NCI-H510A treated with DMSO at 0.1 percent for 48 hours (cell line): ENCODE data around the gene GAB2.
A peak's percentile ranks its signal among the peaks of the same experiment; 100 is the strongest.
"Not testable (repeated sequence)": the region's sequence is repeated elsewhere in the genome, so short reads cannot be mapped to it uniquely, and the experiment has no call there.

ENCODE experiments used
- DNase-seq: peaks from one replicate; lab custom pipeline; 2025; lab: John Stamatoyannopoulos, UW

The GAB2 gene

DNA sequence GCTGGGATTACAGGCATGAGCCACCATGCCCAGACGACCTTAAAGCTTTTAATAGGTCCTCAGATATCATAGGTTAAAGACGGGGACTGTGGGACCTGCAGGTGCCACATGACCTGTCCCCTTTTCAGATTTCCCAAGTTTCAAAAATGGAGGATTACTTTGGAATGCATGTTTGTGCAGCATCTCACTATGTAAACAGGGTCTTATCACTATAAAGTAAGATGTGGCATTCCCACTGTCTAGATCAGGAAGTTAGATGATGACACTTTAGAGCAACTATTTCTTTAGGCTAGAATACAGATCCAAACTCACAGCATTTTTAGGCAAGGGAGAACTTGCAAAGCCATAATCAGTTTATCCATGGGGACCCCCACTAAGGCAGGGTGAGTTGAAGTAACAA lies 136.1 kb downstream of the GAB2 start:
- no peak for DNase-seq

DNA sequence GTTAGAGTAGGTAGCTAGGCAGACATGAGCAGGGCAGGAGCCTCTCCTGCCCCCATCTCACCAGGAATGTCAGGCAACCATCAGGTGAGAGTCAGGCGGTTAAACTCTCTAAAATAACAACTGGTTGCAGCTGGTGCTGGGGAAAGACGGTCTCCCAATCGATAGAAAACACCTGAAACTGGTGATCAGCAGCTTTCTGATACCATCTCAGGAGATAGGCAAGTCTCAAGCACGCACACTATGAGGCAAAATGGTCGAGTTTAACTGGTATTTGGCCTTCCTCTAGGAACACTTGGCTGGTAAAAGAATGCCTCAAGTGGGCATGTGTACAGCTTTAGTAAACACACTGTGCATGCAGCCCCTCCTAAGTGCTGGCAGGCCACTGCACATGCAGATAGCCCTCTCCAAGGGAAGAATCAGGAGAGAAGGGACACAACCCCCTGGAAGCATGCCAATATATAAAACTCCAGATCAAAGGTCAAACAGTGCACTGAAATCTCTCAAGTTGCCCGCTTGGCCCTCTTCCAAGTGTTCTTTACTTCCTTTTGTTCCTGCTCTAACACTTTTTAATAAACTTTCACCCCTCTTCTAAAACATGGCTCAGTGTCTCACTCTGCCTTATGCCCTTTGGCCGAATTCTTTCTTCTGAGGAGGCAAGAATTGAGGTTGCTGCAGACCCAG lies 140.2 kb downstream of the GAB2 start:
- DNase-seq = peak; percentile 16

DNA sequence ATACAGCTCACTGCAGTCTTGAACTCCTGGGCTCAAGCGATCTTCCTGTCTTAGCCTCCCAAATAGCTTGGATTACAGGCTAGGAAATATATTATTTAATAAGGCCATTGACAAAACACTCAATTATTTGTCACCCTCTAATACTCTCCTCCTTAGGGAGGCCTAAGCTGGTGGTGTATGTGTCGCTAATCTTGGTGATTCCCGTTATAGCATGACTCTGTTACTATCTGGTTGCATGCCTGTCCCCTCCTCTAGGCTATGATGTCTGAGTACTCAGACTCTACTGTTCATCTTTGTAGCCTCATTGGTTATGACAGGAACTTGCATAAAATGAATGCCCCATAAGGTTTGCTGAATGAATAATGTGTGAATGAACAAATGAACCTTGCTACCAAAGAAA lies 141.3 kb downstream of the GAB2 start:
- DNase-seq = no peak

DNA sequence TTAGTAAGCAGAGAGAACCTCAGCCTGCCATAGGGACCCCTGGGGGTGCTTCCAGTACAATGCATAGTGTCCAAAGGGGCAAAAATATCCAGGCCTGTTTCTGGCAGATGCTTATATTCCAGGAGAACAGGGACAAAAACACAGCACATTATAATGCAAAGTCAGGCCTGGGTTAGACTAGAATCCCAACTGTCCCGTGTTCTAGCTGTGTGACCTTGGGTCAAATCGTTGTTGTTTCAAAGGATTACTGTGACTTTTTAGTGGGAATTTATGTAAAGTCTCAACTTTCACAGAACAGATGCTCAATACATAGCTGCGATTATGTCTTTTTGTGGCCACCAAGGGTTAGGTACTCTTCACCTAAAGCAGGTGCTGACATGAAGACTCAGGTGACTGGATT lies 142.9 kb downstream of the GAB2 start:
- DNase-seq = no peak

DNA sequence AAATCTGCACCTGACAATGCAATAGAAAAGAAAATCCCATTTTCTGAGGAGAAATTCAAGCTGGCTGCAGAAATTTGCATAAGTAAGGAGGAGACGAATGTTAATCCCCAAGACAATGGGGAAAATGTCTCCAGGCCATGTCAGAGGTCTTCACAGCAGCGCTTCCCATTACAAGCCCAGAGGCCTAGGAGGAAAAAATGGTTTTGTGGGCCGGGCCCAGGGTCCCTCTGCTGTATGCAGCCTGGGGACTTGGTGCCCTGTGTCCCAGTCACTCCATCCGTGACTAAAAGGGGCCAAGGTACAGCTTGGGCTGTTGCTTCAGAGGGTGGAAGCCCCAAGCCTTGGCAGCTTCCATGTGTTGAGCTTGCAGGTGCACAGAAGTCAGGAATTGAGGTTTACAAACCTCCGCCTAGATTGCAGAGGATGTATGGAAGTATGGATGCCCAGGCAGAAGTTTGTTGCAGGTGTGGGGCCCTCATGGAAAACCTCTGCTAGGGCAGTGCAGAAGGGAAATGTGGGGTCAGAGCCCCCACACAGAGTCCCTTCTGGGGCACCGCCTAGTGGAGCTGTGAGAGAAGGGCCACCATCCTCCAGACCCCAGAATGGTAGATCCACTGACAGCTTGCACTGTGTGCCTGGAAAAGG lies 144.9 kb downstream of the GAB2 start:
- DNase-seq = not testable (repeated sequence)

DNA sequence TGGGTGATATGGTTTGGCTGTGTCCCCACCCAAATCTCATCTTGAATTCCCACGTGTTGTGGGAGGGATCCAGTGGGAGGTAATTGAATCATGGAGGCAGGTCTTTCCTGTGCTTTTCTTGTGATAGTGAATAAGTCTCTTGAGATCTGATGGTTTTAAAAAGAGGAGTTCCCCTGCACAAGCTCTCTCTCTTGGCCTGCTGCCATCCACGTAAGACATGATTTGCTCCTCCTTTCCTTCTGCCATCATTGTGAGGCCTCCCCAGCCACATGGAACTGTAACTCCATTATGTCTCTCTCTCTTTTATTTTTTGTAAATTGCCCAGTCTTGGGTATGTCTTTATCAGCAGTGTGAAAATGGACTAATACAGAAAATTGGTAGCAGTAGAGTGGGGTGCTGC lies 145.8 kb downstream of the GAB2 start:
- not testable (repeated sequence) for DNase-seq

DNA sequence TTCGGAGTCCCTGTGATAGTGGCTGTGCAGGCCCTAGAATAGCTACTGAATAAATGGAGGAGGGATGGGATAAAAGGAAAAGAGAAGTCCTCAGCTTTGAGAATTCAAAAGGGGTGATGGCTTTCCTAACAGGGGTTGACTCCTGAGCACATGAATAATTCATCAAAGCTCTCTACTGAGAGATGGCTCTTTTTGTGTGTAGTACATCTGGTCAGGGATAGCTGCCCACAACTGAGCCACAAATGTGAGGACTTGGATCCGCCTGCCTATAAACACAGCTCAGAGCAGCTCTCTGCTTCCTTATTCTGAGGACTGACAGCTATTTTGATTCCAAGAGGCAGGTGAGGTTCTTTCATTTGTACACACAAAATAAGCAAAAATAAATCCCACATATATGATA lies 146.6 kb downstream of the GAB2 start:
- DNase-seq = no peak

DNA sequence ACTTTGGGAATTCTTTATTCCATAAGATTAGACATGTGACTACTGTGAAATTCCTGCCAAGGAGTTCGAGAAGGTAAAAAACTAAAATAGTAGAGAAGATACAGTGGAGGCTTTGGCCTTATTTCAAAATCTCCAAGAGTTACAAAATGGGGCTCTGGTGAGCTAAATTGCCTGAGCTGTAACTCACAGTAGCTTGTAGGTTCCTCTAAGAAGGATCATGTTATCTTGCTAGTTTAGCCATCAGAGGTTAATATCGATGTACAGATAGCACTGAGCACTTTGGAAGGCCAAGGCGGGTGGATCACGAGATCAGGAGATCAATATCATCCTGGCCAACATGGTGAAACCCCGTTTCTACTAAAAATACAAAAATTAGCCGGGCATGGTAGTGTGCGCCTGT lies 147.8 kb downstream of the GAB2 start:
- DNase-seq = no peak

DNA sequence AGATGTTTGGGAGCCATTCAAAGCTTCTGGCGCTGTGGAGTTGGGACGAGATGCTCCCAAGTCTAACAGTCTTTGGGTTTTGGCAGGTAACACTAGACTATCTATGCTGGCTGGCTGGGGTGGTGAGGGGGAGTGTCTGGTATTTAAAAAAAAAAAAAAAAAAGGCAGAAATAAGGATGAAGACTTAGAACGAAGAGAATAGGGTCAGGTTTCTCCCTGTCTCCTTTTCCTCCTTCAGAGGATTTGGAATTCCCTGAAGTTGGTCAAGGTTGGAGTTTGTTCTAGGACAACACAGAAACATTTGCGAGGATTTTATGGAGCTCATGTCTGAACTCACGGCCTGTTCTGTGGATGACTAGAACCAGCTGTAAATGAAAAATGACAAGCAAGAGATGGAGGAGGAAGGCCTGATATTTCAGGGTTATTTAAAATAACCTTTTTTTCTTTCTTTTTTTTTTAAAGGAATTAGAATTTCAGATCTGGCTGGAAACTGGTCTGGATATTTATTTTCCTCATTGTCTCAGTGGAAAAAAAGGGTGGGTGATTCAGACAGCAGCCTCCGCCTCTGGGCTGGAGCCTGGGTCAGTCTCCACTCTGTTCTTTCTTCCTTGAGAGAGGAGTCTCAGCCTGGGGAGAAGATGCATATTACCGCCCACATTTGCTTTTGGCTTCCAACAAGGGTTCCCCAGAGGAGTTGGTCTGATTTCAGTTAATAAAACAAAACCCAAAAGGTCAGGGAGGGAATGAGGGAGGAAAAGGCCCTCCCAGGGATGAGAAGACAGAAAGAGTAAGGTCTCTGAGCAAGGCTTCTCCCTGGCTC lies 148.8 kb downstream of the GAB2 start:
- no peak for DNase-seq

DNA sequence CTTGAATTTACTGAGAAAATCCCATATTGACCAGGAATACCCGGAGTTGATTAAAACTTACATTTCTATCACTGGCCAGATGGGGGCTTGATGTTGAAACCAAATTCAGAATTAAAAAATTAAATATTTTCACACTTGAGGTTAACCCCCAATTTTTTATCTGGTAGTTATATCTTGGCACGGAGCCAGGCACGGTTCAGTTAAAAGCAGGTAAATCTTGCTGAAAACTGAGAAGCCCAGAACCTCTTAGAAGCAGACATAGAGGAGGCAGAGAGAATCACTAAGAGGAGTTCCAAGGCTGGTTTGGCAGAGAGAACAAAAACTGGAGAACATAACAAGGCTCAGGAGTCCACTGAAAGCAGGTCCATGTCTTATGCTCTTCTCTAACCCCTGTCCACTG lies 151.2 kb downstream of the GAB2 start:
- no peak for DNase-seq

DNA sequence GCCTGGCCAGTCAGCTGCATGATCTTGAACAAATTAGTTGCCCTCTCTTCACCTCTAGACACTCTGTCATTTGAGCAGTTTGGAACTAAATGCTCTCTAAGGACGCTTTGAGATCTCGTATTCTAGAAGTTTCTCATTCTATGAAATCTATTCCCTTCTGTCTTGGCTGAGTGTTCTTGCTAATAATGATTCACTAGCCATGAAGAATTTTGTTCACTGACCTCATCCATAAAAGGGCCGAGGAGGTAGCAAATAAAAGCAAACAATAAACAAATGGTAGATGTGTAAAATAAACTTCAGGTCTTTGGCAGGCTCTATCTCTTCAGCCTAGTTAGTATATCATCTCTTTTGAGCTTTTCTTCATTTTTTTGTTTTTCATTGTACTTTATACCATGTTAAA lies 152.3 kb downstream of the GAB2 start:
- DNase-seq = no peak

DNA sequence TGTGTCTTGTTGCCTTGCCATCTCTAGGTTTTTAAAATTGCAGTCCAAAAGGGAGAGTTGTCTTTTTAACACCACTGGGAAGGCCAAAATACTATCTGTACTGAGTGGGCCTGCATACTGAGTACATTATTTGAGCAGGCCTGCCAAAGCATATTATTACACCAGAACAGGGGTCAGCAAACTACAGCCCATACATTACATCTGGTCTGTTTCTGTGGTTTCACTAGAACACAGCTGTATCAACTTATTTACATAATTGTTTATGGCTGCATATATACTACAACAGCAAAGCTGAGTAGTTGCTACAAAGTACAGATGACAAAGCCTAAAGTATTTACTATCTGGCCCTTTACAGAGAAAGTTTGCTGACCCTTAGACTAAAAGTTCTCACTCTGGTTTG lies 154.9 kb downstream of the GAB2 start:
- DNase-seq = no peak

DNA sequence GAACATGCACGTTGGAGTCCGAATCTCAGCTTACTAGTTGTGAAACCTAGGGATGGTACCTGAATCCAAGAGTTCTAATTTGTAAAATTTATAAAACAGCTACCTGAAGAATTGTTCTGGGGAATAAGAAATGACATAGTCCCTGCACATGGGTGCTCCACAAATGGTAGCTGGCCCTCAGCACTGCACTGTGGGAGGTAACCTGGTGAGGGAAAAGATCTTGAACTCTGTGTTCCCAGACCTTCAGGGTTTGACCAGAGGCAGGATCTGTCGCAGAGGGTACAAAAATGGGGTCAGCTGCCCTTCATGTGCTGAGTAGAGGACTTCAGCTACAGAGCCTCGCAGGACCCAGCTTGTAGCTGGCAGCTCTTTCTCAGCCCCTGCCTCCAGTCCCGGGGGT lies 155.4 kb downstream of the GAB2 start:
- no peak for DNase-seq

DNA sequence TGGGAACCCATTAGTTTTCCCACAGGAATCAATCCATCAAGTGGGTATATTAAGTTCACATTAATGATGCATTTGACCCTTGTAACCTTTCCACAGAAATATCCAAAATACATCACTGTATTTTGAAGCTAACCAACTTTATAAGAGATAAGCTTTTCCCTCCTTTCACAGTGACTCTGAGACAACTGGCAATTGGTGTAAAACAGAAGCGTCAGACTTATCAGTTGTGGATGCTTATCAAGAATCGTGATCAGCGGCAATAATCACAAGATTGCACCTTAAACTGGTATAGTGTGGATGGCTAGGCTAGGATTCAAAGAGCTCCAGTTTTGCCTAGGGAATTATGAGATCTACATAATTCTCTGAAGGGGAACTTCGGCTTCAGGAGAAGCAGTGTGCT lies 155.8 kb downstream of the GAB2 start:
- DNase-seq = no peak

DNA sequence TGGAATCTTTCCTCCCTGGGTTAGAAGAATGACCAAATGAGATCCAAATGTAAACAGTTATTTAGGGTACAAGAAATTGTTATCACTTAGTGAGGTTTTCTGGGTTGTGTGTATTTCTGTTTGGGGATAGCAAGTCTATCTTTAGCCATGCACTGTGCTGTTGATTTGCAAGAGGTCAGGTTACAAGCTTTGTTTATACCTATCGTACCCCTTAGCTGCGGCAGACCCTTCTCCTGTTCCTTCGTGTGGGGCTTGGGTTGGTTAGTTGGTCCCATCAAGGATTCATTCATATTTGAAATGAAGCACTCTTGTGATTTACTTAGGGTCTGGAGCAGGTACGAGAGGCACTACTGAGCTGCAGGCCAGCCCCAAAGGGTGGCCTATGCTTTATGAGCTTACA lies 156.3 kb downstream of the GAB2 start:
- DNase-seq = no peak

DNA sequence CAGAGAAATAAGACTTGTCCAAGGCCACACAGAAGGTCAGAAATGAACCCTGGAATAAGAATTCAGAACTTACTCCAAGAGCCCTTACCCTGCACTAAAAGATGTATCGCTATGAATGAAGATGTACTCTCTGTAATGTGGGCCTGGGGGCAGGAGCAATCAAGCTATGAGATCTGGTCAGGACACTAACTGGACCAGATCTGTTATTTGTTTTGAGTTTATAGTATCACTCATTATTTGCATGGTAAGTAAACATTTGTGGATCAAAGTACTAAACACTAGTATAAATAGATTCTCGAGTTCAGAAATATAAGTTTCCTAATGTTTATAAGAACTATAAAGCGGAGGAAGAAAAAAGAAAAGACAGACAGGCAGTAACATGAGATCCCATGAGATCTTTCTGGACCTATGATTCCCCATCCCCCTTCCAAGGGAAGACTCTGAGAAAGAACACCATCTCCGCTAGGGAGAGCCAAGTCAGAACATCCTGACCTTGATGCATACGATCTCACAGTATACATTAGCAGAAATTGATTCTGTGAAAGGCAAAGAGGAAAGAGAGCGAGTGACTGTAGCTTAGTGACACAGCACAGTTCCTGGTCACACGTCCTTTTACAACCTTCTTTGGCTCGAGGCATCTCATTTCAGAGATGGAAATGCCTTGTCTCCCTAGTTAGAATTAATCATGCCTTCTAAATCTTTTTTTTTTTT lies 157.7 kb downstream of the GAB2 start:
- DNase-seq = no peak

DNA sequence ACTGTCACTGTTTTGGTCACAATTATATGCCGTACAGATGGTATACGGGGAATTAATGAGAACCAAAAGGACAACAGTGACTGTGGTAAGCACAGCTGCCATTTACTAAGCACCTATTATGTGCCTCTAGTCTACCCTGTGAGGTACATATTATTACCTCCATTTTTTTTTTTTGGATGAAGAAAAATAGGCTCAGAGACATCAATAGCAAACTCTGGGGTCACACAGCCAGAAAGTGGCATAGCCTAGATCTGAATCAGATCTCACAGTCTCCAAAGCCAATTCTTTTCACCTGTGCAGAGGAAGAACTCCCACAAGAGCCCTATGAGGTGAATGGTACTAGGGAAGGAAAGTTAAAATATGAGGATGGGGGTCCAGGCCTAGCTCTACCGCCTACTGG lies 160.0 kb downstream of the GAB2 start:
- no peak for DNase-seq

DNA sequence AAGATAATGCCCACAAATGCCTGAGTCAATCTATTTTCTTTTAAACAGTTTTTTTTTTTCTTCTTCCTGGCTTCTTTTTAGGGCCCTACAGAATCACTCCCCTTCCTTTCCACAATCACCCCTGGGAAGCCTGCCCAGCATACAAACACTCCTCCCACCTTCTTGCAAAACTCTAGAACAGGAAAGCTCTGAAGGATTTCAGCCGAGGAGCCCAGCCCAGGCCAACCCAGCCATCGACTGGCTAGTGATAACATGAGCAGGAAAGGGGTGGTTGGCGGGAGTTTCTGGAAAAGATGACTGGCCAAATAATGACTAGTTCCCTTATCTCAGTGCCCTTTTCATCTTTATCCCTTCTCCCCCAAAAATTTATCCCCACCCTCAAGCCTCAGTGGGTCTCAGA lies 160.7 kb downstream of the GAB2 start:
- DNase-seq = no peak

DNA sequence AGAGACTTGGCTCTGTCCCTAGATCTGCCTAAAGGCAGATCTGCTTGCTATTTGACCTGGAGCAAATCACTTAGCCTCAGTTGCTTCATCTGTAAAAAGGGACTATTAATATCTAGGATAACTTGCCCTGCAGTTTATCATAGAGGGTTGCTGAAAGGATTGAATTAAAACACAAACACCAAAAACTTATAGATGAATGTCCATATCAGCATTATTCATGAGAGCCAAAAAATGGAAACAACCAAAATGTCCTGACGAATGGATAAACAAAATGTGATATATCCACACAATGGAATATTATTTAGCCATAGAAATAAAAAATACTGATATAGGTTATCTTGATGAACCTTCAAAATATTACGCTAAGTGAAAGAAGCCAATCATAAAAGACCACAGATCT lies 161.7 kb downstream of the GAB2 start:
- no peak for DNase-seq

DNA sequence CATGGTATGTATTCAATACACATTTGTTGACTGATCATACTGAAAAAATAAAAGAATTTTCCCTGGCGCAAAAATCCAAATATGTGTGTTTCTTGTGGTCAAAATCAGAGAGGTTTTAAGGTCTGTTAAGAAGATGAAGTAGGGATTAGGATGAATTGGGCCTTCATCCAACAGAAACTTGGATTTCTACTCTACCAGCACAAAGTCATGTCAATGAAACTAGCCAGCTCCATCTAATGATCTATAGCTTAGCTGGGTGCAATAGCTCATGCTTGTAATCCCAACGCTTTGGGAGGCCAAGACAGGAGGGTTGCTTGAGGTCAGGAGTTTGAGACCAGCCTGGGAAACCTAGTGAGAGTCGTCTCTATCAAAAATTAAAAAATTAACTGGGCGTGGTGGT lies 163.4 kb downstream of the GAB2 start:
- DNase-seq = no peak

DNA sequence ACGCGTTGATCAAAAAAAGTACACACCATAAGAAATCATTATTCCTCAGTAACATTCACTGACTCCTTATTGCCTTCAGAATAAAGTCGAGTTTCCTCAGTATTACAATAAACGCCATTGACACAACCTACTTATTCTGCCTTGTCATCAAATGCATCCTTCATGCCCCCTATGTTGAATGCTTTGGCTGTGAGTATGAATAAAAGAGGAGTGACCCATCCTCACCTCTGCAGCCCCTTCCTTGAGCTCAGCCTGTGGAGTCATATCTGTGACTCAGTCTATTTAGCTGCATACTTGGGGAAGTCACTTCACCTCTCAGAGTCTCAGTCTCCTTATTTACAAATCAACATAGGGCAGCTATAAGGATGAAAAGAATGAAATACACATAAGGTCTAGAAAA lies 163.8 kb downstream of the GAB2 start:
- DNase-seq = no peak

DNA sequence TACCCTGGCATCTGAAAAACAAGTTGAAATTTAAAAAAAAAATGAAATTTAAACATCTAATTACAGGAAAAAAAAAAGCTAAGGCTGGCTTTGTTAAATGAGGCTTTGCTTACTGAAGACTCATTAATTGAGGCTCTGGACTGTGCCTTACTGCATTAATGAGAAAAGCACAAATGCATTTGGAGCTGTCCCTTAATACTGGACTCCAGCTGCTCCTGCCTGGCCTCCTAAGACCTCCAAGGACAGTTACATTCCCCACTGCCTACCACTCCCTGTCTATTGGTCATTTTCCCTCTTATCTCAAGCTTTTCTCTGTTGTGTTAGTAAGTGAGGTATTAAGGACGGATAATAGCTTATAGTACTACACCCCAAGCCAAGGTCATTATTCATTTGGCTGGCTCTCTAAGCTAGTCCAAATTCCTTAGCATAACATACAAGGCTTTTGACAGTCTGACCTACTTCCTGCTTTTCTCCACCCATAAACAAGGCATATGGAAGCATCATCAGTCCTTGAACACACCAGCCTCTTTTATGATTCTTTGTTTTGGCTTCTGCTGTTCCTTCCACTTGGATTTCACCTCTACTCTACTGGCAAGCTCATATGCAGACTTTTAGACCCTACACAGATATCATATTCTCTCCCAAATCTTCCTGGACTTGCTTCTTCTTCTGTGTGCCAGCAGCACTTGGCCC lies 166.4 kb downstream of the GAB2 start:
- no peak for DNase-seq
